Head of caudate nucleus (tissue), 42 donors: ENCODE data around the gene ZC3H13.
A peak's percentile ranks its signal among the peaks of the same experiment; 100 is the strongest.

ENCODE experiments used
- DNase-seq, 42 donors: peaks; one replicate each; pipeline versions ENCODE4 v3.0.0 to v3.0.0-alpha.2; 2020 to 2021; ENCODE audit warnings: mixed read lengths in 7 of 42
- intact Hi-C: fragments of 100-400 bp; cut with DNase I; formaldehyde crosslinking; loops from one replicate; pipeline ENCODE4 v1.15.0; 2022

ZC3H13 gene

DNA sequence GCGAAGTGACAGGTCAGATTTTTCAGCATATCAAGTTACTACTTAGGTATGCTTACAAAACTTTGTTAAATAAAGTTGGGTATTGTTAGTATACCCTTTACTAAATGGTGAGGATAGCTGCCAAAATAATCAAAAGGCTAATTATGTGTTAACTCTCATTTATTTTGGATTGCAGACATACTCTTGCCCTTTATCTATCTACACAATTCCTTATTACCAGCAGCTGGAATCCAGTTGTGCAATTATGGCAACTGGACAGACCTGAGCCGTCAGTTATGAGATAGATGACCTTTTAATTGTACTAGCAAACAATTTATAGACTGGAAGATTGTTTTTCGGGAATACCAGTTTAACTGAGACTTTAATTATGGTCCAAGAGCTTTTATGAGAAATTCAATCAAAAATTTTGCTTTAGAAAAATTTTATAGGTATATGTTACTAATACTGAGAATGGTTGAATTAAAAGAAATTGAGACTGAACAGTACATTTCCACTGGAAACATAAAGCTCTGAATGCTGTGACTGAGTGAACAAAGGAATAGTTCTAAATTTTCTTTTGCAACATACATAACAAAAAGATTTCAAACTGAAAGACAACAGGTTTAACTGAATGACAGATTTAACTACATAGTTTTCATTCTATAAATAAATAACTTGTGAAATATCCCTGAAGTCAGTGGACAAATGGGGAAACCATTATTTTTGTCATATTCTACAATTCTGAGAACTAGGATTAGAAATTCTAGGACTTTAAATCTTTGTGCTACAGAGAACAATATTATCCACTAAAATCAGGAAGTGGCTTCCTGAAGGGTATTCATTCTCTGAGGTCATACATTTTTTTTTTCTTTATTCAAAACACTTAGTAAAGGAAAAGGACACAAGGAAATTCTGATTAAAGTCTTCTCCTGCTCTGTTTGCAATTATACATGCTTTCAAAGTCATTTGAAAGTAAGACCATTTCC is 97.4 kb downstream of the ZC3H13 start:
- DNase-seq, result no peak
- intact Hi-C loops, result no loop called here

DNA sequence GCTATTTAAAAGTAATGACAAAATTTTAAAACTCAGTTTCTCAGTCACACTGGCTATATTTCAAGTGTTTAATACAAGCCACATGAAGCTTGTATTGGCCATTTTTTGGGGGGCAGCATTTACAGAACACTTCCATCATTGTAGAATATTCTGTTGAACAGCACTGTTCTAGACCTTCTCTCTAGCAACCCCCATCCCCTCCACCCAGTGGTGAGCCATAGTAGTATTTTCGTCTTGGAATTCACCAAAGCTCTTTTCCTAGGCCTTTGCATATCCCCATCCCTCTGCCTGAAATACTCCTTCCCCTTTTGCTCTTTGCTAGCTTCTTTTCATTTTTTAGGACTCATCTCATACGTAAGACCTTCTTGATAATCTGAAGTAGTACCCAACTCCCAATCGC is 99.5 kb downstream of the ZC3H13 start:
- no peak for DNase-seq
- intact Hi-C loops, result no loop called here

DNA sequence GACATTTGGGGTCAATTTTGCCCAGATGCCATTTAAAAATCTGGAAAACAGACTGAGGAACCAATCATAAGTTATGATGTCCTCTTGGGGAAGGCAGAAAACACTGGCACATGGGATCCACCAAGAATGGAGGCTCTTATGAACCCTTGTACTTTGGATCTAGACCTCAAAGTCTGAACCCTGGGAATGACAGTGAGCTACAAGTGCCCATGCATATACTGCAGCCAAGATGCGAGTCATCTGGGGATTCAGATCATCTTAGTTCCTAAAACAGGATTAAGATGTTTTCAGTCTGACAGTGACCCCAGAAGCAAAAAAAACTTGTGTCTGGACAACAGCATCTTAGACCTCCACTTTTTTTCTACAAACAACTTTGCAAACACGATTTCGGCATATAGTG is 100.8 kb downstream of the ZC3H13 start:
- no peak for DNase-seq
- intact Hi-C loops, result no loop called here

DNA sequence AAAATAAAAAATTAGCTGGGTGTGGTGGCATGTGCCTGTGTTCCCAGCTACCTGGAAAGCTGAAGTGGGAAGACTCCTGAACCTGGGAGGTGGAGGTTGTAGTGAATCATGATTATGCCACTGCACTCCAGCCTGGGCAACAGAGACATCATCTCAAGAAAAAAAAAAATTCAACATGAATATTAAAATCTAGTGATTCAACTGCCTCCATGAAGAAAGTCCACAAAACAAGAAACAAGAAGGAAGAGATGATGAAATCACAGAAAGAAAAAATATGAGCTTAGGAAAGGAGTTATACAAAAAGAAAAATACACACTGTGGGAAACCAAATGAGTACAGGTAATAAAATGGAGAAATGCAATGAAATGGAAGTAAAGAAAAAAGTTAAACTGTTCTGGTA is 101.4 kb downstream of the ZC3H13 start:
- intact Hi-C loops, result no loop called here
- no peak for DNase-seq

DNA sequence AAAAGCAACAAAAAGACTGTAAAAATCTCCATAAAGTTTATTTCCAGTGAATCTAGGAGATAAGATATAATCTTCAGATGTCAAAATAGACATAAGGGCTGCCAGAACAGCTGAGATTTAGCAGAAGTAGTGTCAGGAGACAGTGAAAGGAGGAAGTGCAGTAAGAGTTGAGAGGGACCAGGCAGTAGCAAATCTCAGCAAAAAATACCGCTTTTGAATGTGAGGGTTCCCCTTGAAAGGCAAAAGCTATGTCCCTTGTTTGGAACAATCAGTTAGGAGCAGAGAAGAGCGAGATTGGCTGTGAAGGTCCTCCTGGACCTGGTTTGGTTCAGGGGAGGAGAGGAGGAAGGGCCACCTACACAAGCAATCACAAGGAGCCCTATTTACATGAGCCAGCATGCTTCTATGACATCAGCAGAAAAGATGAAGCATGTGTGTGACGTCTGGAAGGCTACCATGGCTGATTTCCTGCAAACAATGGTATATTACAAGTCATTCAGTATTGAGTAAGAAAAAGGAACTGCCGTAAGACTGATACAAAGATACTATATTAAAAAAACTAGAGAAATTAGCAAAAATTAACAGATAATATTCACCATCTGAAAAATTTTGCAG is 102.1 kb downstream of the ZC3H13 start:
- DNase-seq, result peak in 1 of 42 donors; percentile 12
- intact Hi-C loops, result no loop called here

DNA sequence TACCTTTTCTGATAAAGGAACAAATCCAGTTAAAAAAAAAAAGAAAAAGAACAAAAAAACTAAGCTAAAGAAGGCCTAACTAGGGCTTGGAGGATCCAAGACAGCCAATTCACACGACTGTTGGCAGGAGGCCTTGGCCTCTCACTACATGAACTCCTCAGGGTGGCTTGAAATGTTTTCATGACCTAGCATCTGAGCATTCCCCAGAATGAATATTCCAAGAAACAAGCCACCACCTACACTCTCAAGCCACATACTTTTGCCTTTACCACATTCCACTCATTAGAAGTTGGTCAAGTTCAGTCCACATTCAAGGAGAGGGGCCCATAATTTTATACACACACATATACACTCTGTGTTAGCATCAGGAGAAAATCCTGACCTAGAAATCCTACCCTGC is 103.4 kb downstream of the ZC3H13 start:
- no peak for DNase-seq
- intact Hi-C loops, result no loop called here

DNA sequence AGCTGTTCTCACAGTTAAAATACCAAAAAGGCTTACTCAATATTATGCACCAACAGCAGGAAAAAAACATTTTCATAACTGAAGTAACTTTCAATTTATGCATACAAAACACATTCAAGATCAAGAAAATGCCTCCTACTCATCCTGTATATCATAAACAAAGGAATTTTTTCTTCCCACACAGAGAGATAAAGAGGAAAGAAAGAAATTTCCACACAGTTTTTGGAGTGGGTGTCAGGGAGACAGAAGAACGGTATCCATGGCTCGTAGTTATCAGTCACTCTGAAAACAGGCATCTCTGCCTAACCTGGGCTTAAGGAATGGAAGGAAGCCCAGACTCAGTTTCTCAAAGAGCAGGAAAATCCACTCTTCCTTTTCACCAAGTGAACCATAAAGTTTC is 108.6 kb downstream of the ZC3H13 start:
- DNase-seq, result no peak
- intact Hi-C loops, result no loop called here

DNA sequence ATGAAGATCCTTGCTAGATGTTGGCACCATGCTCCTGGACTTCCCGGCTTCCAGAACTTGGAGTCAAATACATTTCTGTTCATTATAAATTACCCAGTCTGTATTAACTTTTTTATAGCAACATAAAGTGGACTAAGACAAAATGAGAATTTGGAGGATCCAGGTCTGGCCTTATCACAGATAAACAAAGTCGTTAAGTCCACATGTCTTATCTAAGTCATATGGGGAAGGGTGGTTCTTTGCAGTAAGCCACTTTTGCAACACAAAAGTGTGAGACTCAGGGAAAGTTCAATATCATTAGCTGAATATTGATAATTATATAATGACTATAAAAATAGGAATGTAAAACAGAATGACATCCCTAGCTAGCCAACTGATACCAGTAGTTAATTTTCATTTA is 109.4 kb downstream of the ZC3H13 start:
- no peak for DNase-seq
- intact Hi-C loops, result no loop called here

DNA sequence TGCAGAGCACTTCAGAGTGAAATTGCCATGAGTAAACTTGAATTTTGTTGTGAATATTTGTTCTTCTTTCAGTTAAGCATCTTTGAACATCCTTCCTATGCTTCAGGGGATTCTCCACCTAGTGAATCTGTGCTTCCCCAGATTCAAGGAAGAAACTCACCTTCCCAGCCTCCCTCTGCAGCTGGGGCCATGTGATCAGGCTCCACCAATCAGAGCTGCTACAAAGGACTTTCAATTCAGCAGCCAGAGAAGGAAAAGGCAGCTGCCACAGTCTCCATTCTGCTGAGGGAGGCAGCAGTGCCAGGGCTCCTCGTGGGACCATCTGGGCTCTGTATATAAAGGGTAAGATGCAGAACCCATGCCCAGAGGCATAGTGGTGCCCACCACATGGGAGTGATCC is 111.3 kb downstream of the ZC3H13 start:
- intact Hi-C loops, result no loop called here
- no peak for DNase-seq

DNA sequence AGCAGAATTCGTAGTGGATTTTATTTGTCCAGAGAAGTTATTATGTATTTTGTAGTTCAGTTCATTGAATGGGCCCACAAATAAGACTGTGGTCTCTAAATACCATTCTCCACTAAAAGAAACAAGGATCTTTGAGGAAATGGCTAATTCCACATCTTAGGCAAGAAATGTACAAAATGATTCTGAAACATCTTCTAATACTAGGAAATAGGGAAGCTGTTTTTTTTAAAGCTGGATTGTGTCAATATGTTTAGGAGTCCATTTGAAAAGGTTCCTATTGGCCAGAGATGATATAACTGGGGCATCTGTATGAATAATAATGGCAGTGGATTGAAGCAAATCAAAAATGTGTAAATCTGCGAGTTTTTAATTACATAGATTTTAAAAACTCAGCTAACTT is 112.5 kb downstream of the ZC3H13 start:
- intact Hi-C loops, result no loop called here
- DNase-seq, result no peak

DNA sequence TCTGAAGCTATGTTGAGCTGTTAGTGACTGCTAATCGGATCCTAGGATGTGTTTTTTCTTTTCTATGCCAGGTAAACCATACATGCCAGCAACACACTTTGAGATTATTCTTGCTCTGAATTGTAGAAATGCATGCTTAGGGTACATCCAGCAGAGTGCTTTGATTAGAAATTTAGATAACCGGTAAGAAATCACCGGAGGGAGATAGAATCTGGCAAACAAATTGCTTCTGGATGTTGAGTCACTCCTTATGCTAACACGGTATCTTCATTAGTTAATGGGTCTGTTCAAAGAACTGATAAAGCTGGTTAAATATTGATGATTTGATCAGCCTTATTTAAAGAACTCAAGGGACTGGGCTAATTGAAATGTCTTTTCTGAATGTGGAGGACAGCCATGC is 115.9 kb downstream of the ZC3H13 start:
- intact Hi-C loops, result no loop called here
- DNase-seq, result no peak

DNA sequence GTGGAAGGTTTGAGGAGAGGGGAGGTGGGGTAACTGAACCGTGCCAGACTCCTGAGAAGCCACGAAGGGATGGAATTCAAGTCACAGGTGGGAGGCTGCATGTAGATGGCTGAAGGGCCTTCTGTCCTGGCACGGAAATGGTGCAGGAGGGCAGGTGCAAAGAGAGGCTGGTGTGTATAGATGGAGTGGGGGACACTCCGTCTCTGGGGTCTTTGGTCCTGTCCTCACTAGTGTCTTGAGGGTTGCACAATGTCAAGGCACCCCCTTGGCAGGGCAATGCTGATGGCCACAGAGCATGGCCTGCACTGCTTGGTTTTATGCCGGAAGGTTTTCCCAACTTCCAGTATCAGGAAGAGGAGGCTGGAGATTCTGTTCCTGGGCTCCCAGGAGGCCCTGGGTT is 118.3 kb downstream of the ZC3H13 start:
- DNase-seq, result no peak
- intact Hi-C loops, result no loop called here

DNA sequence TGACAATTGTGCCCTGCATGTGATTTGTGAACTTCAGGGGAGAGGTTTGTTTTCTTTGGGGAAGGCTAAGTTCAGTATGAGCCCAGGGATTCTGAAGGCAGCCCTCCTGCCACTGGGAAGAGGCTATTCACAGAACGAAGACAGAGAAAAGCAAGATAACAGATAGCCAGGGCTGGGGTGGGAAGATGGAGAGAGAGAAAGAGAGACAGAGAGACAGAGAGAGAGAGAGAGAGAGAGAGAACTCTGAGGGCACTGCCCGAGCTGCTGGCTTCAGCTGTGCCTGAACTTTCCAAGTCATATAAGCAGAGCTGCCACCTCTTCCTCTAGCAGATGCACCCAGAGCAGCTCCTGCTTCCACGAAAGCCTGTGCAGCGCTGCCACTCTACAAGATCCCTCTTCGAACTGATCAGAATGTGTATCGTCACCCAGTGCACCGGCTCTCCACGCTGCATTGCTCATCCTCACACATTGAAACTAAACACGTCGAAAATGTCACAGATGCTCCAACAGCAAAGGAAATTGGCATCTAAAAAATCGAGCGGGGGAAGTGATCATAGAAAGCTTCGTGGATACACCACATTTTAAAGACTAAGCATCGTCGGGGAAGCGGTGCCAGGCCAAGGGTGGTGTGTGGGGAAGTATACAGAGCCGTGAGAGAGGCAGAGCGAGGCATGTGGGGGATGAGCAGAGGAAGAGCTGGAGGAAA is 119.2 kb downstream of the ZC3H13 start:
- intact Hi-C loops, result no loop called here
- peak in 30 of 42 donors; percentile 11 to 76 (median 37) for DNase-seq

DNA sequence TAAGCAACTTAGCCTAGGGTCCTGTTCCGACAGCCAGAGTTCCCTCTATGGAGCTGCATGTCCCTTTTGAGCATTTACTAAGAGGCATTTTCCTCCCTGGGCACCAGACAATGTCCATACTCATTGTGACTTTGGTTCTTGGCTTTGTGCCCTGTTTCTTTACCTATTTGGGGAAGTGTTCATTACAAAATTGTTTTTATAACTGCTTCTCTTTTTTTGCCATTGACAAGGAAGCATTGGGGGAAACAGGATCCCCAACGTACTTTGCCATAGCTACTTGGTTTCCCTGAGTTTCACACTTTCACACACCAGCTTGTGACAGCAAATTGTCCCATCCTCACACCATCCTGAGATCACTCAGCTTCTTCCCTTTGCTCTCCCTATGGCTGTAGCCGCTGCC is 119.9 kb downstream of the ZC3H13 start:
- intact Hi-C loops, result no loop called here
- DNase-seq, result peak in 1 of 42 donors; percentile 31

DNA sequence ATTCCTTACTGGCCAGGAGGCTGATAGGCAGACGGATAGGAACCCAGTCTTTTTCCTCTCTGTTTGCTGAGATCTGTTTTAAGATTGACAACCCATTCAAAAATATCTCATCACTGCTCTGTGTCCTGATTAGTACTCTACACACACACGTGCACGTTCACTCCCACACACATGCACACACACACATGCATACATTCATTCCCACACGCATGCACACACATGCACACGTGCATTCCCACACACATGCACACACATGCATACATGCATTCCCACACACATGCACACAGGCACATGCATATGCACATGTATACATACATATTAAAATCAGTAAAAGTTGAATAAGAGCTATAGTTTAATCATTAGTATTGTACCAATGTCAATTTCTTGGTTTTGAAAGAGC is 120.4 kb downstream of the ZC3H13 start:
- intact Hi-C loops, result no loop called here
- peak in 1 of 42 donors; percentile 26 for DNase-seq

DNA sequence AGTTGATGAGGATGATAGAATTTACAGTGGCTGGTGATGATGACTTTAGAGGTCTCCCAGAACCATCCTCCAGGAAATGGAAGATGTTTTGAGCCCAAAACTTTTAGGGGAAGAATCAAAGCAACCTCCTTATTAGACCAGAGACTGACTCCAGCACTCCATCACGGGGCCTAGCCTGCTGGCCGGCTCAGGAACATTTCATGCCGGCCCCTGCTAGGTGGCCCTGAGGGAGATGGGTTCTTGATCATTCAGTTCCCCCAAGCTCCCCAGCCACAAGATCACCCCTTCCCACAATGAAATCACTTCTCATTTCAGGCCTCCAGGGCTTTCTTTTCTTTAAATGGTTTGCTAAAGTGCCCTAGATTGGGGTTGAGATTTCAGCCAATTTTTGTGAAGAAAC is 121.3 kb downstream of the ZC3H13 start:
- intact Hi-C loops, result no loop called here
- peak in 1 of 42 donors; percentile 12 for DNase-seq

DNA sequence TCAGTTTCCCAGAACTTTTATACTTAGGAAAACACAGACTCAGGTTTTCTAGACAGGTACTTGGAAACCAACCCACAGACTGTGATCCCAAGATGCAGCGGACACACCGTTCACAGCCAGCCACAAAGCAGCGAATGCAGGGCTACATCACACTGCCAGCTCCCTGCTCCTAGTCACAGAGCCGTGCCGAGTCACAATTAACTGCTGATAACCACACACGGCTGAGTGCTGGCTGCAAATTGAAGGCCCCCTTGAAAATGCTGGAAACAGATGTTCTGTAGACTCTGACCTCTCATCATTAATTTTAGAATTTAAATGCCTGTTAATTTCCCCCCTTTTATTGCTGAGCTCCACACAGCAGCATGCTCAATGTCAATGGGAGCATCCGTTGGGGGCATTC is 122.4 kb downstream of the ZC3H13 start:
- intact Hi-C loops, result no loop called here
- DNase-seq, result peak in 1 of 42 donors; percentile 33

DNA sequence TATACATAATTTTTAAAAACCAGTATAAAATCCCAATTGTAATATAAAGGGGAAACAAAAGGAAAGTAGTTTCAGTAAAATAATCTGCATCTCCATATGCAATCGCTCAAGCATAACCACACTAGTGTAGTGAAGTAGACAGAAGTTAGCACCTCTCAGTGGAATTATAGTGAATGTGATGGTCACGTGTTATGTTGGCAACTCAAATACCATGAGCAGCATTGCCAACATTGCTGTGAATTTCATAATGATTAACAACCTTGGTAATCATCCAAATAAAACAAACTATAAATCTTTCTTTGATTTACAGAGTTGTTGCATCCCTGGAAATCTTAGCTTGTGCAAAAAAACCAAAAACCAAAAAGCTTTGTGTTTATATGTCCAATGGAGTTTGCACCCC is 123.7 kb downstream of the ZC3H13 start:
- DNase-seq, result peak in 1 of 42 donors; percentile 5
- intact Hi-C loops, result no loop called here

DNA sequence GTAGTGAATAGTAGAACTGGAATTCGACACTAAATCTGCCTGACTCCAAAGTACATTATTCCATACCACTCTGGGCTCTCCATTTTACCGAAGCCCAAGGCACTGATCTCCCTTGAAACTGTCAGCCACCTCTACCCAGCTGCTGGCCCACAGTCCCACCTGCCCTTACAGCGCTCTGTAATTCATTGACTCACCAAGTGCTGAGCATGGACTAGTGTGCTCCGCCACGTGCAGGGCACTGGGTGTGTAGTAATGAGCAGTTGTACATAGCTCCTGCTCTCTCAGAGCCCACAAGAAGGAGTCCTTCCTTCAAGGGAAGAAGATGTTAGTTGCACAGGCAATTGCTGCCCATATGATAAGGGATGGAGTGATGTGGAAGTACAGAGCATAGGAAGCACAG is 124.4 kb downstream of the ZC3H13 start:
- intact Hi-C loops, result no loop called here
- peak in 1 of 42 donors; percentile 14 for DNase-seq

DNA sequence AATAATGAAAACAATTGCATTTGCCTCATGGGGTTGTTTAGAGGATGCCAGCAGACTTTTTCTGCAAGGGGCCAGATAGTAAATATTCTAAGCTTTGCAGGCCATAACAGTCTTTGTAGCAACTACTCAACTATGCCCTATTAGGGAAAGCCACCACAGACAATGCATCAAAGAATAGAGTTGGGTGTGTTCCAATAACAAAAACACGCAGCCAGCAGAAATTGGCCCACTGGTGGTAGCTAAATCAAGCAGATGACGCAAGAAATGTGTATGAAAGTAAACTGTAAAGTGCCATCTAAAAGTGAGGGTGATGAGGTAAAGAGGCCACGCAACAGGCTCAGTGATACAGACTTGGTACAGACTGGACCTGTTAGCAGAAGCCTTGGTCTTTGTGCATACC is 125.8 kb downstream of the ZC3H13 start:
- intact Hi-C loops, result no loop called here
- peak in 1 of 42 donors; percentile 3 for DNase-seq
